Right atrium auricular region (tissue), 2 donors: ENCODE data around the gene COL9A3. TPM values are rescaled to one million over a fixed set of nuclear protein-coding genes. Genes with fewer than 3 reads are reported as not detected.

Experiments
- DNase-seq: peaks from one replicate; pipeline ENCODE4 v3.0.0-alpha.2; 2019; ENCODE audit warnings: low spot score
- H3K27ac ChIP-seq, 2 donors: fragments of 200-600 bp; sonication (generic); 1 replicate in 1 of 2; 2 replicates in 1 of 2; pipeline ENCODE4 v1.5.1; 2016 to 2019
- H3K27me3 ChIP-seq, 2 donors: fragments of 200-600 bp; sonication (generic); one replicate each; pipeline versions ENCODE4 v1.5.1 to v1.6.0; 2017 to 2019
- H3K36me3 ChIP-seq: fragments of 200-600 bp; sonication (generic); one replicate; pipeline ENCODE4 v1.5.1; 2016
- H3K4me1 ChIP-seq, 2 donors: fragments of 200-600 bp; sonication (generic); one replicate each; pipeline versions ENCODE4 v1.5.1 to v1.6.0; 2017 to 2019
- H3K4me3 ChIP-seq, 2 donors: fragments of 200-600 bp; sonication (generic); 1 replicate in 1 of 2; 2 replicates in 1 of 2; pipeline ENCODE4 v1.5.1; 2017 to 2019; ENCODE audit warnings: mild to moderate bottlenecking in 1 of 2, moderate library complexity in 1 of 2
- H3K9me3 ChIP-seq, 2 donors: fragments of 200-600 bp; sonication (generic); one replicate each; pipeline ENCODE4 v1.5.1; 2019
- CTCF ChIP-seq, 2 donors: fragments of 200-600 bp; sonication (generic); IDR thresholded peaks; one replicate each; pipeline ENCODE4 v1.5.1; 2019; ENCODE audit warnings: antibody characterized with exemption in 2 of 2
- total RNA-seq, 2 donors: library from RNA; depleted of rRNA; stranded (reverse); fragments of >200 nt; gene quantifications; one replicate each; pipeline ENCODE4 v1.1.0, GENCODE V29; 2016

COL9A3 gene
- total RNA-seq, 2 donors from 2014 or later = 4.2 to 5.7 TPM

GRCh38 chr20:62792940-62793756 lies 23.7 kb upstream of the COL9A3 start:
- Histone ChIP-seq H3K9me3 (no peaks in the 10 kb centered on the region), H3K4me1 (peaks cover 0 to 34% of the 10 kb centered on the region in 2 donors), H3K4me3 (peak overlapping the region in 1 of 2 donors; percentile 72), H3K27me3 (no peaks in the 10 kb centered on the region), H3K36me3 (peaks cover under 1% of the 10 kb centered on the region), H3K27ac (peak overlapping the region; percentile 84 to 93)
- DNase-seq = no peak
- no peak for TF ChIP-seq CTCF (IDR thresholded peaks at IDR 0.05)

- Histone ChIP-seq H3K4me1 (peaks cover 0 to 34% of the 10 kb centered on the region in 2 donors), H3K36me3 (peaks cover 5% of the 10 kb centered on the region), H3K27ac (peak overlapping the region; percentile 84 to 93), H3K27me3 (no peaks in the 10 kb centered on the region), H3K9me3 (no peaks in the 10 kb centered on the region), H3K4me3 (peak overlapping the region; percentile 19 to 72)
- no peak for TF ChIP-seq CTCF (IDR thresholded peaks at IDR 0.05)
- DNase-seq = no peak
Observed at GRCh38 chr20:62793757-62794006, 23.2 kb upstream of the COL9A3 start.

GRCh38 chr20:62794007-62794724 lies 22.7 kb upstream of the COL9A3 start:
- Histone ChIP-seq H3K36me3 (peaks cover 10% of the 10 kb centered on the region), H3K9me3 (no peaks in the 10 kb centered on the region), H3K4me1 (peaks cover 0 to 34% of the 10 kb centered on the region in 2 donors), H3K27ac (peak overlapping the region; percentile 88 to 93), H3K4me3 (peak overlapping the region; percentile 57 to 72), H3K27me3 (no peaks in the 10 kb centered on the region)
- TF ChIP-seq CTCF (IDR thresholded peaks at IDR 0.05) = no peak
- DNase-seq = peak; percentile 96

- DNase-seq = no peak
- H3K4me3 ChIP-seq = peak overlapping the region; percentile 57 to 72
- H3K27ac ChIP-seq = peak overlapping the region; percentile 88 to 93
- H3K27me3 ChIP-seq = no peaks in the 10 kb centered on the region
- H3K9me3 ChIP-seq = no peaks in the 10 kb centered on the region
- peaks cover 0 to 34% of the 10 kb centered on the region in 2 donors for H3K4me1 ChIP-seq
- peaks cover 15% of the 10 kb centered on the region for H3K36me3 ChIP-seq
- TF ChIP-seq CTCF (IDR thresholded peaks at IDR 0.05) = no peak
Observed at GRCh38 chr20:62795023-62795761, 21.7 kb upstream of the COL9A3 start.

- TF ChIP-seq CTCF (IDR thresholded peaks at IDR 0.05) = no peak
- H3K4me1 ChIP-seq = peaks cover 0 to 40% of the 10 kb centered on the region in 2 donors
- no peaks in the 10 kb centered on the region for H3K27me3 ChIP-seq
- H3K4me3 ChIP-seq = peak overlapping the region; percentile 72 to 80
- DNase-seq = no peak
- no peaks in the 10 kb centered on the region for H3K9me3 ChIP-seq
- peak overlapping the region; percentile 88 for H3K27ac ChIP-seq
- H3K36me3 ChIP-seq = peaks cover 15% of the 10 kb centered on the region
Observed at GRCh38 chr20:62796699-62797491, 20.0 kb upstream of the COL9A3 start.
